ENCODE measurements around the gene OTUD3. TPM values are rescaled to one million over a fixed set of nuclear protein-coding genes. Genes with fewer than 3 reads are reported as not detected.
"Not testable (repeated sequence)": the region's sequence is repeated elsewhere in the genome, so short reads cannot be mapped to it uniquely, and the experiment has no call there.

The OTUD3 gene, protein sequence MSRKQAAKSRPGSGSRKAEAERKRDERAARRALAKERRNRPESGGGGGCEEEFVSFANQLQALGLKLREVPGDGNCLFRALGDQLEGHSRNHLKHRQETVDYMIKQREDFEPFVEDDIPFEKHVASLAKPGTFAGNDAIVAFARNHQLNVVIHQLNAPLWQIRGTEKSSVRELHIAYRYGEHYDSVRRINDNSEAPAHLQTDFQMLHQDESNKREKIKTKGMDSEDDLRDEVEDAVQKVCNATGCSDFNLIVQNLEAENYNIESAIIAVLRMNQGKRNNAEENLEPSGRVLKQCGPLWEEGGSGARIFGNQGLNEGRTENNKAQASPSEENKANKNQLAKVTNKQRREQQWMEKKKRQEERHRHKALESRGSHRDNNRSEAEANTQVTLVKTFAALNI
- total RNA-seq = 3.0 TPM
- long read RNA-seq, partial matches to known transcripts = 0 of 1 reads
- long read RNA-seq, other reads (novel, unspliced or antisense) = 1 of 1 reads

DNA sequence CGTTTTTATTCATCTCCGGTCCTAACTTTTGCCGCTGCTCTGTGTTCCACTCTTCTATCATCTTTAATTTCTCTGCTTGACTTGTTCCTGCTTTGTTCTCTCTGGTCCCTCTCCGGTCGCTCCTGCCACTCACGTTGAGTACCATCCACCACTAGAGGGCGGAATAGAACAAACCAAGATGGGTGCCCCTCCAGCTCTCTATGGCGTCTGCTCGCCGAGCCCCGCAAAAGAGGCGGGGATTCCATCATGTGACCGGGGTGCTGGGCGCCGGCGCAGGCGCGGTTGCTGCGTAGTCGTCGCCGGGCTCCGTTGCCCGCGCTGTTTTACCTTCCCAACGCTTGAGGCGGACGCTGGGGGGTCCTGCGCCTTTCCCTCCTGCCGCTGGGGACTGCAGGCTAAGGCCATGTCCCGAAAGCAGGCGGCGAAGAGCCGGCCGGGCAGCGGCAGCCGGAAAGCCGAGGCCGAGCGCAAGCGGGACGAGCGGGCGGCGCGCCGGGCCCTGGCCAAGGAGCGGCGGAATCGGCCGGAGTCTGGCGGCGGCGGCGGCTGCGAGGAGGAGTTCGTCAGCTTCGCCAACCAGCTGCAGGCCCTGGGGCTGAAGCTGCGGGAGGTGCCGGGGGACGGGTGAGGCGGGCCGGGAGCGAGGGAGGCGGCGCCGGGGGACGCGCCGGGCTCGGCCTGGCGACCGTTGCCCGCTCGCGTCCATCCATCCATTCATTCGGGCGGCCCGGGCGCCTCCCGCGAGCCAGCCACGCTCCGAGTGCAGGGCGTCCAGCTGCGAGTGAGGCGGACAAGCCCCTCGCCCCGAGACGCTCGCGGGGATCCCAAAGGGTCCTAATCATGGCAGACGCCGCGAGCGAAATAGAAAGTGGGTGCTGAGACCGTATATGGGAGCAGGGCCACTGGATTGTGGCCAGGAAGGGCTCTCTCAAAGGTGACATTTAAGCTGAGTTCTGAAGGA is at the start of gene OTUD3:
OTUD3 (plus strand) TSS at position 285 of the 961 bp plus-strand sequence; CDS start at position 404, 119 bp downstream.
- intact Hi-C loops (cut with DNase I) = no loop called here
- peak; percentile 96 for DNase-seq
- ATAC-seq (ENCODE audit: poor library complexity) = peak; percentile 99

DNA sequence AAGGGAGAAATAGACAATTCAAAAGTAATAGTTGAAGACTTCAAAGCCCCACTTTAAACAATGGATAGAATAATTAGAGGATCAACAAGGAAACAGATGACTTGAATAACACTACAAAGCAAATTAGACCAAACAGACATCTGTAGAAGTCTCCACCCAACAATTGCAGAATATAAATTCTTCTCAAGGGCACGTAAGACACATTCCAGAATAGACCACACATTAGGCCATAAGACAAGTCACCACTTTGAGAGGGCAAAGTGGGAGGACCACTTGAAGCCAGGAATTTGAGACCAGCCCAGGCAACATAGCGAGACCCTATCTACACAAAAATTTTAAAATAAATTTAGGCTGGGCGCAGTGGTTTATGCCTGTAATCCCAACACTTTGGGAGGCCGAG is 46.6 kb upstream of the OTUD3 start:
- intact Hi-C loops (cut with DNase I) = no loop called here
- DNase-seq = no peak
- no peak for ATAC-seq (ENCODE audit: poor library complexity)

GRCh38 chr1:19837866-19838265 is 44.3 kb upstream of the OTUD3 start:
- intact Hi-C loops (cut with DNase I) = no loop called here
- DNase-seq = no peak
- no peak for ATAC-seq (ENCODE audit: poor library complexity)

- no peak for ATAC-seq (ENCODE audit: poor library complexity)
- DNase-seq = no peak
- intact Hi-C loops (cut with DNase I) = no loop called here
These were observed 42.0 kb upstream of the OTUD3 start for GRCh38 chr1:19840228-19840627.

DNA sequence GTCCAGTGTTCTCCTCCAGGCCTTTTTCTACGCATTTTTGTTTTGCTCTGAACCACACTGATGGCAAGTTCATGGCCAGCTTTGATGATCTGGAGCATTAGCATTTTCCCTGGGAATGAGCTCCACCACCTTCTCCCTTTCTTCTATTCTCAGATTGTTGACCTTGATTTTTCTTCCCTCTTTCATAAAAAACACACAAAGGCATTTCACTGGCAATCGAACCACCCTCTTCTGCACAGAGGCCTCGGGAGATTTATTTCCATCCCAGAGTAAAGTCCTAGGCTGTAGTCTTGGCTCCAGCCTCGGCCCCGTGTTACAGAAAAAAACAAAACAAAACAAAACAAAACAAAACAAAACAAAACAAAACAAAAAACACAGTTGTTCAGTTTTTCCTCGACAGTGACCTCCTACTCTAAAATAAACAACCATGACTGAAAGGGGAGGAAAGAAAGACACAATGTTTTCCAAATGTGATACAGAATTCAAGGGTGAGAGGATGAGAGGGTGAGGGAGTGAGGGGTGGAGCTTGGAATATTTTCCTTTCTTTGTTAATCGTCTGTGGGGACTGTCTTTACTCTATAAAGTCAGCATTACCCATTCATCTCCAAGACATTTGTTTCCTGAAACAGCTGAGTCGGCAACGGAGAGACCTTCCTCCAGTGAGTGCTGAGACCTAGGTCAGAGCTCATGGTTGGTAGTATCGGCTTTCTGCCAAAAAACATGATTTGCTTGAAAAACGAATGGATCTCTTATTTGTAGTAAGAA is 37.3 kb upstream of the OTUD3 start:
- no peak for DNase-seq
- intact Hi-C loops (cut with DNase I) = no loop called here
- no peak for ATAC-seq (ENCODE audit: poor library complexity)

GRCh38 chr1:19845555-19845954 is 36.6 kb upstream of the OTUD3 start:
- intact Hi-C loops (cut with DNase I) = no loop called here
- DNase-seq (no peak), ATAC-seq (ENCODE audit: poor library complexity) (no peak)

DNA sequence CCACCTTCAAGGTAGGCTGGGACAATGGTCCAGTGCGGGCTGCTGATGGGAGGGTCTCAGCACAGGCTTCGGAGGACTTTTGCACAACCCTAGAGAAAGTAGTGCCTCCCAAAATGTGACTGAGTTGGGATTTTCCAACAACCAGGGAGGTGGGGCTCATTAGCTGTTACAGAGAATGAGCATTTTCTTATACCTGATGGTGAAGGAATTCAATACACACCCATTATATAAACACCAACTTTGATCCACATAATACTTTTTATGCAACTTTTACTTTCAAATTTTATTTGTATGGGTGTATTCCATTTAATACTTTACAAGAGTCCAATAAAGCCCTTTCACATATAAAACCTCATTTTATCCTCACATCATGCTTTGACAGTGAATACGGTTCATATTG is 35.9 kb upstream of the OTUD3 start:
- no peak for DNase-seq
- no peak for ATAC-seq (ENCODE audit: poor library complexity)
- intact Hi-C loops (cut with DNase I) = no loop called here

GRCh38 chr1:19847334-19847733 is 34.9 kb upstream of the OTUD3 start:
- intact Hi-C loops (cut with DNase I); ATAC-seq (ENCODE audit: poor library complexity): not testable (repeated sequence)

DNA sequence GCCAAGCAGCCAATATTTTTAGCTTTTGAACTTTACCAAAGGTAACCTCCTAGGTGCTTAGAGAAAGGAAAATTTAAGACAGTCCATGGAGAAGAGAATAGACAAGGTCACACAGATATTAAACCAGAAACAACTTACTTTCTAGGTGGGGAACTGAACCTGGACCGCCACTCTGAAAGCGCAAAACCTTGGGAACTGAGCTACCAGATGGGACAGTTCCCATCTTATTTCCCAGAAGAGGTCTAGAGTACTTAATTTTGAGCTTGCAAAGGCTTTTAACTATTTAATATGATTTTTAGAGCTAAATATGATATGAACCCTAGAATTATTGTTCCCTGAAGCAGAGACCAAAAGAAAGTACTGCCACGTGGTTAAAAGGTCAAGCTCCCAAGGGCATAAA is 32.9 kb upstream of the OTUD3 start:
- ATAC-seq (ENCODE audit: poor library complexity); intact Hi-C loops (cut with DNase I); DNase-seq: not testable (repeated sequence)

More at GRCh38 chr1:19847334-19847733, 34.9 kb upstream of the OTUD3 start:
- not testable (repeated sequence) for DNase-seq

- no peak for DNase-seq
- ATAC-seq (ENCODE audit: poor library complexity) = no peak
- intact Hi-C loops (cut with DNase I) = no loop called here
These were observed 32.0 kb upstream of the OTUD3 start for GRCh38 chr1:19850214-19850613.

DNA sequence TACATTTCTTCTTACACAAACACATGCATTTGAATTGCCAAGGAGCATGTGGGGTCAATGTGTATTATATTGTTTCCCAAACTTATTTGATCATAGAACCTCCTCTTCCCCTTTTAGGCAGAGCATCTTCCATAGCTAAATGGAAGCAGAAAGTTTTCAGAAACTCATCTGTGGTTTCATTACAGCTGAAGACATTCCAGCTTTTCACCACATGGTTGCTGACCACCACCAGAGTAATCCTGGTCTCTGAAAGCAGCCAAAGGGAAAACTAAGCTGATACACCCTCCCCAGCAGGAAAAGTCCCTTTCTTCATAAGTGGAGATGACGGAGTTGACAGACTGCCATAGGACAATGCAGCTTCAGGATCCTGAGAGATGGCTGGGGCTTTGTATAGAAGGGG is 30.2 kb upstream of the OTUD3 start:
- intact Hi-C loops (cut with DNase I) = no loop called here
- no peak for ATAC-seq (ENCODE audit: poor library complexity)
- no peak for DNase-seq

DNA sequence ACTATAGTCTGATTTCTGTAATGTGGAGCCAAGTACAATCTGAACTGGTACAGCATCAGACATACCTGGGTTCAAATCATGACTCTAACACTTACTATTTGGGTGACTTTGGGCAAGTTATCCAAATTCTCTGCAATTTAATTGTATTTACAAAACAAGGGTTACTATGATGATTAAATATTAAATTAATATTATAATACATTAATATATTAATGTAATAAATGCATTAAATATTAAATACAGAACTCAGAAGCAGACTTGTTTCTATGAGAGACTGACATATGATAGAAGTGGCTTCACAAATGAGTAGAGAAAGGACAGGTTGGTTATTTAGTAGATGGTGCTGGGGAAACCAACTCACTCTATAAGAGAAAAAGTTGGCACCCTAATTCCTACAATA is 27.3 kb upstream of the OTUD3 start:
- DNase-seq (no peak), ATAC-seq (ENCODE audit: poor library complexity) (no peak)
- intact Hi-C loops (cut with DNase I) = no loop called here

DNA sequence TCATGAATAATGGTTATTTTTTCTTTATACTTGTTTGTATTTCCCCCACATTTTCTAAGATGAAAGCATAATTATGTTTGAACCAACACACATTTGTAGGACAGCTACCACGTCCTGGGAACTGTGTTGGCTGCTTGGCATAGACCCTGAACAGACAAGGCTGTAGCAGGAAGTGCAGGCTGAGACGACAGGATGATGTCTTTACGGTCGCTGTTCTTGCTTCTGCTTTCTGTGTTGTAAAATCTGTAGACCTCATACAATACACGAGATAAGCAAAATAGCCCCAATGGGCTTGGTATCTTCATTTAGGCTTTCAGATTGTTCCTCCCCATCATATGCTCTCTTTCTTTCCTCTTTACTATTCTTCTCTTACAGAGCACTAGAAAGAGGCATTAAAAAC is 23.3 kb upstream of the OTUD3 start:
- DNase-seq (no peak), ATAC-seq (ENCODE audit: poor library complexity) (no peak)
- intact Hi-C loops (cut with DNase I) = no loop called here

DNA sequence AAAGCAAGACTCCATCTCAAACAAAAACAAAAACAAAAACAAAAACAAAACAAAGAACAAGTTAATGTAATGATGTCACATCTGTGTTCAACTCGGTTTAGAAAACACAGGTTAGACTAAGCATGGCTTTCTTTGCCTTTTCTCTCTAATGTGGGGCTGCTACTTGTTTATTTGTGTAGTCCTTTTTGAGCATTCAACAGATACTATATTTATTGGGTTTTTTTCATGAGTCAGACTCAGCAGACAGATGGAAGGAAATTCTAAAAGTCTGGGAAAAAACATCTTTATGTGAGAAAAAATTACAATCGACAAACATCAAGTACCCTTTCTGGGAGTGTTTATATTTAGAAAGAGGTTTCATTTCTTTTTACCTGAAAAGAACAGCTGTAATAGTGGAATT is 22.3 kb upstream of the OTUD3 start:
- no peak for ATAC-seq (ENCODE audit: poor library complexity)
- intact Hi-C loops (cut with DNase I) = no loop called here
- DNase-seq = no peak

- no peak for DNase-seq
- intact Hi-C loops (cut with DNase I) = no loop called here
- ATAC-seq (ENCODE audit: poor library complexity) = no peak
These were observed 21.8 kb upstream of the OTUD3 start for GRCh38 chr1:19860418-19860817.

DNA sequence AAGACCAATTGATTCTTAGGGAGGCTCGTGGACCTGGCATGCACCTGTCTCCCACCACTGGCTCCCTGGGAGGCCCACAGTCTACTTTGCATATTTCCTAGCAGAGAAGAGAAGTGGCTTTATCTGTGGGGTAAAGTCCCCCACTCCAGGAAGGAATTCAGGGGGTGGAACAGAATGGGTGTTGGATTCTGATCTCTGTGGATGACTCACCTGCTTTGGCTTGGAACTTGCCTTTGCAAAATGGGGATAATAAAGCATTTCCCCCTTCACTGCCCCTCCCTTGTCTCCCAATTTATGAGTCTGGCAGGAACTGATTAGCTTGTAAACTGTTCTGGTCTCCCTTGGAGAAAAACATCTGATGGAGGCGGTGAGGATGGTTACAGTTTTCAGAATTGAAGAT is 21.2 kb upstream of the OTUD3 start:
- DNase-seq = no peak

GRCh38 chr1:19861842-19862530 is 20.2 kb upstream of the OTUD3 start:
- intact Hi-C loops (cut with DNase I) = no loop called here
- DNase-seq (no peak), ATAC-seq (ENCODE audit: poor library complexity) (no peak)

More for the DNA sequence above, 21.2 kb upstream of the OTUD3 start:
- intact Hi-C loops (cut with DNase I) = no loop called here
- no peak for ATAC-seq (ENCODE audit: poor library complexity)

DNA sequence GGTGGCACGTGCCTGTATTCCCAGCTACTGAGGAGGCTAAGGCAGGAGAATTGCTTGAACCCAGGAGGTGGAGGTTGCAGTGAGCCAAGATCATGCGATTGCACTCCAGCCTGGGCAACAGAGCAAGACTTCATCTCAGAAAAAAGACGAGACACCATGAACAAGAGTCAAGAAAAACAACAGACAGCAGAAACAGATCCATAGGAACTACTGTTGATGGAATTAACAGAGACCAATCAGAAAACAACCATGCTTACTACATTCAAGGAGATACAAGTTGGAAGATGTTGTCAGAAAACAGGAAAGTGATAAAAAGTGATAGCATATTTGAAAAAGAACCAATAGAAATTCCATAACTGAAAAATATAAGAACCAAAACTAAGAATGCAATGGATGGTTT is 19.3 kb upstream of the OTUD3 start:
- no peak for DNase-seq
- no peak for ATAC-seq (ENCODE audit: poor library complexity)
- intact Hi-C loops (cut with DNase I) = no loop called here
